NB4 (cell line): ENCODE results near the gene IGFBP2.

Experiments used
- MAX ChIP-seq: IDR thresholded peaks from 2 replicates; pipeline ENCODE4 v1.6.1; 2011; ENCODE audit warnings: low read depth, low read length
- MYC ChIP-seq: IDR thresholded peaks from 2 replicates; pipeline ENCODE4 v1.6.1; 2011; ENCODE audit warnings: low read depth, low read length
- POLR2A ChIP-seq: IDR thresholded peaks from 2 replicates; pipeline ENCODE4 v1.6.1; 2011; ENCODE audit warnings: mild to moderate bottlenecking; ENCODE audit not compliant: insufficient read length; ENCODE audit errors: extremely low read depth
- TF ChIP-seq, protein P1 (sequence below): IDR thresholded peaks from one replicate; pipeline ENCODE4 v1.5.1; 2012; ENCODE audit warnings: low read depth, low read length

DNA sequence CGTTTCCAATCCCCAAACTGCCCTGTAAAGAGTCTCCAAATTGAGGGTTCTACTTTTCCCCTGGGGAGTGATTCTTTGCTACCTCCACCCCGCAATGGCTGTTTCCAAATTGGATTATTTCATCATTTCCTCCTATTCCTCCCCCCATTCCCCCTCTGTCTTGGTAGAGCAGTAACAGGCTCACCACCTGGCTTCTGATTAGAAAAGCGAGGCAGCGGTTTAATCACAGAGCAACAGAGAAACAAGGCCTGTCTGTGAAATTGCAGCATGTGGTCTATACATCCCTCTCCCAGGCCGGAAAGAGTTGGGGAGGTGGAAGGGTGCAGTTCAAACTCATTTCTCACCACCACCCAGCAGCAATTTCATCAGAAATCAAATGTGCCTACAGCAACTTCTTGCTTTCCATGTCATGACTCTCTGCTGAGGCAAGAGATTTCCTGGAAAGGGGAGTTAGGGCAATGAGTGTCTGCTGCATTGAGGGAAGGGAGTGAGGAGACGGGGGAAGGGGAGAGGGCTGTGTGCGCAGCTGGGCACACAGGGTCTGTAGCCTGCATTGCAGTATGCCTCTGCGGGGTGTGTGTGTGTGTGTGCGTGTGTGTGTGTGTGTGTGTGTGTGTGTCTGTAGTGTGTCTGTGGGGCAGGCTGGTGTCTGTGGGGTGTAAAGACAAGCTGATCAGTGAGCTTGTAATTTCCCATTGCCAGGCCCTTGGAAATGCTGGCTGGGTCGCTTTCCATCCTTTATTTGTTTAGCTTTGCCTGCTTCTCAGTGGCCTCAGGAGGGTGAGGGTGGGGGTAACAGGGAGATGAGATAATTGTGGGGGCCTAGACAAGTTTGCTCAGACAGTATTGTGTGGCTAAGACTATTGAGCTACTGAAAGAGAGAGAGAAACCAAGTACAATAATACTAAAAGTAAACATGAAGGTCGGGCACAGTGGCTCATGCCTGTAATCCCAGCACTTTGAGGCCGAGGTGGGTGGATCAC is 13.5 kb upstream of the IGFBP2 start:
- TF ChIP-seq MYC (peak; percentile 77), MAX (peak; percentile 77), POLR2A (peak; percentile 13)
- TF ChIP-seq, protein P1, sequence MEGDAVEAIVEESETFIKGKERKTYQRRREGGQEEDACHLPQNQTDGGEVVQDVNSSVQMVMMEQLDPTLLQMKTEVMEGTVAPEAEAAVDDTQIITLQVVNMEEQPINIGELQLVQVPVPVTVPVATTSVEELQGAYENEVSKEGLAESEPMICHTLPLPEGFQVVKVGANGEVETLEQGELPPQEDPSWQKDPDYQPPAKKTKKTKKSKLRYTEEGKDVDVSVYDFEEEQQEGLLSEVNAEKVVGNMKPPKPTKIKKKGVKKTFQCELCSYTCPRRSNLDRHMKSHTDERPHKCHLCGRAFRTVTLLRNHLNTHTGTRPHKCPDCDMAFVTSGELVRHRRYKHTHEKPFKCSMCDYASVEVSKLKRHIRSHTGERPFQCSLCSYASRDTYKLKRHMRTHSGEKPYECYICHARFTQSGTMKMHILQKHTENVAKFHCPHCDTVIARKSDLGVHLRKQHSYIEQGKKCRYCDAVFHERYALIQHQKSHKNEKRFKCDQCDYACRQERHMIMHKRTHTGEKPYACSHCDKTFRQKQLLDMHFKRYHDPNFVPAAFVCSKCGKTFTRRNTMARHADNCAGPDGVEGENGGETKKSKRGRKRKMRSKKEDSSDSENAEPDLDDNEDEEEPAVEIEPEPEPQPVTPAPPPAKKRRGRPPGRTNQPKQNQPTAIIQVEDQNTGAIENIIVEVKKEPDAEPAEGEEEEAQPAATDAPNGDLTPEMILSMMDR, result no peak
